NCI-H82 treated with DMSO at 0.1 percent for 48 hours (cell line): ENCODE results near the gene FOXL2.

Experiments
- DNase-seq: peaks from one replicate; lab custom pipeline; 2025; ENCODE audit not compliant: unreplicated experiment; lab: John Stamatoyannopoulos, UW

The FOXL2 gene

DNA sequence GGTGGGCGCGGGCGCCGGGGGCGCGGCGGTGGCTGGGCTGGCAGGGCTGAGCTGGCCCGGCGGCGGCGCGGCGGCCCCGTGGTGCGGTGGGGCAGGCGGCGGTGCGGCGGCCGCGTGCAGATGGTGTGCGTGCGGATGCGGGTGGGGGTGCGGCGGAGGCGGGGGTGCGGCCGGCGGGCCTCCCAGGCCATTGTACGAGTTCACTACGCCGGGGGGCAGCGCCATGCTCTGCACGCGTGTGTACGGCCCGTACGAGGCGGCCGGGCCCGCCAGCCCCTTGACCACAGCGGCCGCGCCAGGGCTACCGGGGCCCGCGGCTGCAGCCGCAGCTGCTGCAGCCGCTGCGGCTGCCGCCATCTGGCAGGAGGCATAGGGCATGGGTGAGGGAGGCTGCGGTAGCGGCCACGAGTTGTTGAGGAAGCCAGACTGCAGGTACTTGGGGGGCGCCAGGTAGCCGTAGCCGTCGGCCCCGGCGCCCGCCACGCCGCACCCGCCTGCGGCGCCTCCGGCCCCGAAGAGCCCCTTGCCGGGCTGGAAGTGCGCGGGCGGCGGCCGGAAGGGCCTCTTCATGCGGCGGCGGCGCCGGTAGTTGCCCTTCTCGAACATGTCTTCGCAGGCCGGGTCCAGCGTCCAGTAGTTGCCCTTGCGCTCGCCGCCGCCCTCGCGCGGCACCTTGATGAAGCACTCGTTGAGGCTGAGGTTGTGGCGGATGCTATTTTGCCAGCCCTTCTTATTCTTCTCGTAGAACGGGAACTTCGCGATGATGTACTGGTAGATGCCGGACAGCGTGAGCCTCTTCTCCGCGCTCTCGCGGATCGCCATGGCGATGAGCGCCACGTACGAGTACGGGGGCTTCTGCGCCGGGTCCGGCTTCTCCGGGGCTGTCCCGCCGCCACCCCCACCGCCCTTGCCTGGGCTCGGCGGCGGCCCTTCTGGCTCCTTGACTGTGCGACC, 951 bp downstream of the FOXL2 start:
- no peak for DNase-seq

DNA sequence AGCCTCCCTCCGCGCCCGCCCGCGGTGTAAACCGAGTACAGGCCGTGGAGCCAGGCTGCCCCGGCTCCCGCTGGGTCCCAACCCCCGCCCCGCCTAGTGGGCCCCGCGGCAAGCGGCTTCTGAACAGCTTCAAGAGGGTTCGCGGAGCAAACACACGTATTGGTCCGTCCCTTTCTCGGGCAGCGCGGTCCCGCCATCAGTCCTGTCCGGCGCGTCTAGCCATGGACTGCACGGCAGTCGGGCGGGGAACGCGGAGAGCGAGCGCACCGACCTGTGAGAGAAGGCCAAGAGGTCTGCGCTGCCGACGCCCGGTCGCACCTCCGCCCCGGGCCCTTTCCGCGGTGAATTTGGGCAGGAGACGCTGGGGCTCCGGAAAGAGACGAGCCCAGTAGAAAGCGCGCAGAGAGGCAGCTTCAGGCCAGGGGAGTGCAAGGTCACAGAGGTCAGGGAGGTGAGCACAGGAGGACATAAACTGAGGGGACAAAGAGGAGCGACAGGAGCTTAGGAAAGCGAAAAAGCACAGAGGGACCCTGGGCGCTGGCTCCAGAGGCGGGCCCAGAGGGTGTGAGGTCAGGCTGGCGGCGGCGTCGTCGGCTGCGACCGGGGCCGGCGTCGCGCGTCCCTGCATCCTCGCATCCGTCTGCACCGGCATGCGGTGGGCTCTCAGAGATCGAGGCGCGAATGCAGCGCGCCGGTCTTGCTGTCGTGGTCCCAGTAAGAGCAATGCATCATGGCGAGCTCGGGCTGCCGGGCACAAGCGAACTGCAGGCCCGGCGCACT, 1.8 kb downstream of the FOXL2 start:
- no peak for DNase-seq

DNA sequence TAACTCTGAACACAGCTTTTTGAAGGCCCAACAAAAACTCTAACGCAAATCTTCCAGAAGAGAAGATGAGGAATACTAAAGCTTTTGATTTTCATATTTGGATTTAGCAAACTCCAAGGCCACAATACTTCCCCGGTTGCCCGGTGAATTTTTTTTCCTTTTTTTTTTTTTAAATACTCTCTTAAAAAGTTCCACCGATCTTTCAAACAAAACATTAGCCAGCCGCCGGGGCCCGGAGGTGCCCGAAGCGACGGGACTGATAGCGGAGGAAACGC, 2.3 kb downstream of the FOXL2 start:
- no peak for DNase-seq

DNA sequence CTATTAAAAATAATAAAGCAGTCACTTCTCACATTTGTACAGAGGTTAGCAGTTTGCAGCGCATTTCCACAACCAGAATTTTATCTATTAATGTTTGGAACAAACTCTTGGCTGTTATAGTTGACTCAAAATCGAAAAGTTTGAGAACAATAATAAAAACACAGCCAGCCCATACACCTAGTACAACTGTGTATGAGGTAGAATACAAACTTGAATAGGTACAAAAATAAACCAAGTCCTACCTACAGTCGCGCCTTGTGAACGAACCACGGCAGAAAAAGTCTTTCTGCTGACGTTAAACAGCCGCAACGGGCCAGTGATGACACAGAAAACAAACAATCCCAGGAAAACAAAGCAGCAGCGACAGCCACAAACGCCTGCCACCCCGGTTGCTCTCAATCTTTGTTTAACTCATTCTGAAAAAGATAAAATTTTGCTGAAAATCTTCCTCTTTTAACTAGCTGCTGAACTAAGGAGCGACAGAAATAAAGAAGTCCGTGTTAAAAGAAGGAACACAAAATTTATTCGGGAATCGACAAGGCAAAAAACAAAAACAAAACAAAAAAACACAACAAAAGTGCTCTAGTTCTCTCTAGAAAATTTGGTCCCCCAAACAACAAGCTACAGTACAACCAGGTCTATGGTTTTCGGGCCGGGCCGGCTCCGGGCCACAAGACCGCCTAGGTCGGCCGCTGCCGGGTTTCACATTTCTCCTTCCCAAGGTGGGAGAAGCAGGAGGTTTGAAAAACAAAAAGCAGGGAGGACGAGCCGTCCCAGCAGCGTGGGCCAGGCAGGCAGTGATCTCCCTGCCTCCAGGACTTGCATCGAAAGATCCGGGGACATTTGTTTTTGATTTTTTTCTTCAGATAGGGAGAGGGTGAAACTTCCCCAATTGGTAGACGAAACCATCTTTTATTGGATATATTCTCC, 2.9 kb downstream of the FOXL2 start:
- DNase-seq: no peak

DNA sequence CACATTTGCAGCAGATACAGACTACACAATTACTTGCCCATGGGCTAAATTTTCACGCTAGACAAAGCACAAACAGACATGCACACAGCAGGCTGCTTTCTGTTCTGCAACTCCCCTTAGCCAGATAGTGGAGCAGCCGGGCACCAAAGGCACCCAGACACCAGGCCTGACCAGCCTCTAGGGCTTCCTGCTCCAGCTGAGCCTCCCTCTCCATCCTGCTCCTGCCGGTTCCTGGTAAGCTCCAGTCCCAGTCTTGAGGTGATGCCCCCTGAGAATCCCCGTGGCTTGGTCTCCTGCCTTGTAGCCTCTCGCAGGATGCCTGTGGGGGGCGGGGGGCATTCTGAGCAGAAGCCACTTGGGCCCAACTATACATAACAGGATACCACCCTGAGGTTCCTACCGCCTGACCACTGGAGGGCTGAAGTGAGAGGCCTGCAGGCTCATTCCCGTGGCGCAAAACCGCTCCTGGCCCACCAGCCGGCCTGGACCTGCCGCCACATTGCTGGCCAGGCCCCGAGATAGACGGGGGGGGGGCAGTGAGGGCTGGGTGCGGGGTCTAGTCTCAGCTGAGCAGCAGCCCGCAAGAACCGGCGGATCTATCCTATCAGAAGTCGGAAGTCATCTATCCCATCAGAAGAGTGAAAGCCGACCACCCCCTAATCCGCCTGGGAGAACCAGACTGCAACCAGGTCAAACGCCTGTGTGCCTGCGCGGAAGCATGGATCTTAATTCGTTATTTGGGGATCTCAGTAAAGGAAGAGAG, 3.9 kb downstream of the FOXL2 start:
- no peak for DNase-seq

DNA sequence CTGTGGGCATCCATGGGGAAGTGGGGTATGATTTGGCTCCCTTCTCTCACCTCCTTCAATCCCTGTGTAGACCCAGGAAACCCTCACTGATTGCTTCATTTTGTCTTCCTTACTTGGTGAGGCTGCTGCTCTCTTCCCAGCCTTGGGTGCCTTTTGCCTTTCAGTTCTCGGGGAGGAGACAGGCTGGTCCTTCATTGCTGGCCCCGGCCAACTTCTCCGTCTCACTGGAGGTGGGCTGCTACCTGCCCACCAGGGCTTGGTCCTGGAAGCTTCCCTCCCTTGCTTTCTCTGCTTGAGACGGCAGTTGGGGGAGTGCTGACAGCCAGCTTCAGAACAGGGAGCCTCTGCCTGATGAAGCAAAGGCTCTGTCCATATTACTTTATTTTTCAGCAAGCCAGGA, 4.7 kb downstream of the FOXL2 start:
- no peak for DNase-seq

DNA sequence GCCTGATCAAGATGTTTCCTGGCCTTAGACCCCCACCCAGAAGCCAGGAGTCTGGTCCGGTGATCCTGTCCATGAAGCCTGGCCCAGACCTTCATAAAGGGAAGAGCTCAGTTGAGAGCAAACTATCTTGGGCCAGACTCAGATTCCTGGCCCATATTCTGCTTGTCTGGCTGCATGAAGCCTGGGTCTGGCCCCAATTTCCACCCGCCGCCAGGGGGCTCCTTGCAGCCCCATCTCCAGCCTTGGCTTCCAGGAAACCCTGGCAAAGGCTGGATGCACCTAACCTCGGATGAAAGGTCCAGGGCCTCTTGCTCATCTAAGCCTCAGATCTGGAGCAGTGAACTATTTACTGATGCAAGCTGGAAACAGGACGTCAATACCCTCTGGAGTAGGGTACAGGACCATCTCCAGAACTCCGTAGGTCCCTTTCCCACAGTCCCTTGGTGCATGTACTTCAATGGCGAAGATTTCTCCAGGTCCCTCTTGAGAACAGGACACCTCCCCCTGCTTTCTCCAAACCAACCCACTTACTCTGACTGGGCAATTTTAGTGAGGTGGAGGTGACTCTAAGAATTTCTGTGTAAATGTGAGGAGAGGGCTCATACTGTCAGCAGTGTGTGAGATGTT, 5.6 kb downstream of the FOXL2 start:
- DNase-seq: no peak

DNA sequence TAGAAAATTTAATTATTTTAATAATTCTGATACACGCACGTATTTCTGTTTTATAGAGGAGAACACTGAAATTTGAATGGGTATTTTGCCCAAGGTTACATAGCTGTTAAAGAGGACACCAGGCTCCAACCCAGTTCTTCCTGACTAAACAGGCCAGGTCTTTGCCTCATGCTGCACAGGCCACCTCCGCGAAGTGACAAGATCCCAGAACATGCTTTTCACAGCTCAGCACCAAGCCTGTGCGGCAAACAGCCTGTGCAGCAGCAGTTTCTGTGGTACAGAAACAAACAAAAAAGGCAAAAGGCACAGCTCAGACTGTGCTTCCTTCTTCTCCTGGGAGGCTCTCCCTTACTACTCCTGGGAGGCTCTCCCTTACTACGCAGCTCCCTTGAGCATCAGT, 6.5 kb downstream of the FOXL2 start:
- DNase-seq: no peak

DNA sequence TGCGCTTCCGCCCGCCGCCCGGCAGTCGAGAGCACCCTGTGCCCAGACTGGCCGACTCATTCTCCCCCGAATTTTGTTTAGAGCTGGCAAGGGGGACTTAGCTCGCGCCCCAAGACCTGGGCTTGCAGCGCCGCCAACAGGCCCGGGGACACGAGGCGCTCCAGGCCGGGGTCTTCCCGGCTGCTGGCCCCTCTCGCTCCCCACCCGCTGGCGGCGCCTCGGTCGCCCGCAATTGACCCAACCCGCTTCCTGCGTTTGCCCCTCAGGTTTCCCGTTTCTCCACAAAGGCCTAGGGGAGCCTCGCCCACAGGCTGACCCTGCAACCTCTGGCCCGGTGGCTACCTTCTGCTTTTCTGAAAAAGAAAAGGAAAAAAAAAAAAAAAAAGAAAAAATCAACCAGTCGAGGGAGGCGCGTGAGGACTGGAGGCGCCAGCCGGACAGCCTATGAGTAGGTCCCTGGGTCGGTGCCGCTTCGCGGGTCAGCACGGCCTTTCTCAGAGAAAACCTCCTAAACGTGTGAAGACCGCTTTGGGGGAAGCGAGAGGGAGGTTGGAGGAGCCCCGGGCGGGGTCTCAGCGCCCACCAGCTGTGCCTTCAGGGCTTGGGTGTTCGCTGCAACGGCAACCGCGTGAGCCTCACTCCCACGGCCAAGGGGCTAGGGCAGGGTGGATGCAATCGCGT, 7.2 kb downstream of the FOXL2 start:
- no peak for DNase-seq

DNA sequence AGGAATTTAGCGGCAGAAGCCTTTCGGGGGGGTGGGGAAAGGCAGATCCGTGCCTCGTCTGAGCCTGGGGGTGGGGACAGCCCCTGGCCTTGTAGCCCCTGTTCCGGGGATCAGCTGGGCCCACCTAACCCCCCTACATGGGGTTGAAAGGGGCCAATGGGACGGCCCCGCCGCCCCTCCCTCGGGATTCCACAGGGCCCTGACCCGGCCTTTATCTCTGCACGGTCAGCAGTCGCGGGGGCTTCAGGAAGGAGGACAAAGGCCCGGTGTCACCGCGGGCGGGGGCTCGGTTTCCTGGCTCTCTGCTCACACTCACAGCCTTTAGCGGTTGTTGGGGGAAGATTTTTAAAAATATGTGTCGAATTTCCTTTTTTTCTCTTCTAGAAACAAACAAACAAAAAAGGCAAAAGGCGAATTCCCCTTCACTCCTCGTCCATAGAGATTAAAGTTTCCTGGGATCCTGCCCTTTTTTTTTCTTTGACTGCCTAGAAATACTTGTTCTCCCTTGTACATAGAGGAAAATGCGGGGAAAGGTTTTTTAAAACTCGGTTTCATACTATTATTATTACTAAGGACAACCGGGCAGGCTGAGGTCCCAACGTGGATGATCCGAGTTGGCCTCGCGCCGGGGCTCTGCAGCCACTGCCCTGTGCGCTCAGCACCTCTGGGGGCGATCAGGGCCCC, 7.9 kb downstream of the FOXL2 start:
- no peak for DNase-seq

DNA sequence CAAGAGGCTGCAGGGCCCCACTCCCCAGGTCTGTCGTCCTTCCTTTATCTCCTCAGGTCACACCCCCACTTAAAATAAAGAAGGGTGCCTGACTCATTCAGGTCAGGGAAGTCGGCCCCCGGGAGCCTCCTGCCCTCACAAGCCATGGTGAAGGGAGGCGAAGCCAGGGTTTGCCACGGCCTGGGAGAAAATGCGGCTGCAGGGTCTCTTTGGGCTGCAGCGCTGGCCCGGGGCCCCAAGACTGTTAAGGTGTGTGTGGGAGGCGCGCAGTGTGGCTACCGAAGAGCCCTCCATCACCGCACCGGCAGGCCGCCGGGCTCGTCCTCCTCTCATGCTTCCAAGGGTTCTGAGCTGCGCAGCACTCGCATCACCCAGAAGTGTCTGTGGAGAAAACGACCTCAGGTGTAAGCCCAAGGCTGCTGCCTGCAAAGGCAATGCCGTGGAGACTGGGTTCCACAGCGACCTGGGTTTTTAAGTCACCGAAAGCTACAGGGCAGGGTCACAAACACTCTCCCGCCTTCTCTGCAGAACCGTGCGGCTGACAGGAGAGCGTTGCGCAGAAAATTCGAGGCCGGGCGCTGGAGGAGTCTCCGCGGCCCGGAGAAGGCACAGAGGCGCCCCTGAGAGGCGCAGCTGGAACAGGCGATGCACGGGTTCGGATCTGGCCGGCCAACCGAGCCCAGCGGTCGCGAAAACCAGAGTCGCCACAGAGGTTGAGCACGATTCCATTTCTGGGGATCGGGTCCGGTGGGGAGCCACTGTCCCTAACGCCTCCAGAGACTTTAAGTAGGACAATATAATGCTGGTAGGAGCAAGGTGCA, 8.7 kb downstream of the FOXL2 start:
- DNase-seq: no peak

DNA sequence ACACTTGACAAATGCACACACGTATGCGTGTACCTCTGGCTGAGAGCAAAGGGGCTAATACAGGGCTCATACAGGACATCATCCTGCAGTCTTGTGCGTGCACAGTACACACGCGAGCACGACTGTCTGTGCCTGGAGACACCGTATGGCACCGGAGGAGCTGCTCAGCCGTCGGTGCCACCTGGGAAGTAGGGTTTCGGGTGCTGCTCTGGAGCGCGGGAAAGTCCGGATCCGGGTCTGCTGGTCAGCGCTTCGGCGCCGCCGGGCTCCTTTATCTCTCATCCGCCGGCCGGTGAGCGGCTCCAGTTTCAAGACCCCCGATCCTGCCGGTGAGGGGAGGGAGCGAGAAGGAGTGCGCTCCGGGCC, 9.3 kb downstream of the FOXL2 start:
- no peak for DNase-seq

DNA sequence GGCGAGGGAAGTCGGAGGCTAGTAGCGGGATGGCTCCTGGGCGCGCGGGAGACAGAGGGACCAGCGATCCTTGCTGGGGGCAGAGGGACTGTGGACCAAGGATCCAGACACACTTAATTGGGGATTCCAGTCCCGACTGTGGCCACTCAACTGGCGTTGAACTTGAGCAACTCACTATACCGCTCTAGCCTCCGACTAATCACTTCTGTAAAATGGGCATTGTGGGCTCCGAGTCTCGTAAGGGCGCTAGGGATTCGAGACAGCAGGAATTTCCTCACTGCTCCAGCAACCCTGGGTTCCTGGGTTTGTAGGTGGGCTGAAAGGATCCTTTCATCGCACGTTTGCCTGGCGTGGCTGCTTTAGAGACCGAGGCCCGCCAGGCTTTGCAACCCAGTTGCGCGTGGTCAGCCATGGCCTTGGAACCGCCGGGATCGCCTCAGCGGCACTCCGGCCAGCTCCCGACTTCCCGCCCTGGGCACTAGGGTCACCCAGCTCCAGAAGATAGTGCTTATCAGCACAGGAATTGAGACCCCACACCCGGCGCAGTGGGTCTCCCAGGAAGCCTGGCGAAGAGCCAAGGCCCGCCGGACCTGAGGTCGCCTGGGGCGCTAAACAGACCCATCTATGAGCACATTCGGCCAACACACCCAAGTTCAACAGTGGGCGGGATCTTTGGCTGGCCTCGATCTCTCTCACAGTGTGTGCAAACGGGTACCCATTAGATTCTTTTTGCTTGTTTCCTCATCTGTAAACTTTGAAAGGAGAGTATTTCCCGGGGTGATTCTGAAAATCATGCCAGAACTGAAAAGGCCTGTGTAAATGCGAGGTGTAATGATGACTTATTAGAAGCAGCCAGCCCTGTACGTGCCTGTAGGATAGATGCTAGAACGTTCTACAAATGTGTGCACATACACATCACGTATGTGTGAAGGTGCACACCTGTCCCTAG, 9.9 kb downstream of the FOXL2 start:
- no peak for DNase-seq

DNA sequence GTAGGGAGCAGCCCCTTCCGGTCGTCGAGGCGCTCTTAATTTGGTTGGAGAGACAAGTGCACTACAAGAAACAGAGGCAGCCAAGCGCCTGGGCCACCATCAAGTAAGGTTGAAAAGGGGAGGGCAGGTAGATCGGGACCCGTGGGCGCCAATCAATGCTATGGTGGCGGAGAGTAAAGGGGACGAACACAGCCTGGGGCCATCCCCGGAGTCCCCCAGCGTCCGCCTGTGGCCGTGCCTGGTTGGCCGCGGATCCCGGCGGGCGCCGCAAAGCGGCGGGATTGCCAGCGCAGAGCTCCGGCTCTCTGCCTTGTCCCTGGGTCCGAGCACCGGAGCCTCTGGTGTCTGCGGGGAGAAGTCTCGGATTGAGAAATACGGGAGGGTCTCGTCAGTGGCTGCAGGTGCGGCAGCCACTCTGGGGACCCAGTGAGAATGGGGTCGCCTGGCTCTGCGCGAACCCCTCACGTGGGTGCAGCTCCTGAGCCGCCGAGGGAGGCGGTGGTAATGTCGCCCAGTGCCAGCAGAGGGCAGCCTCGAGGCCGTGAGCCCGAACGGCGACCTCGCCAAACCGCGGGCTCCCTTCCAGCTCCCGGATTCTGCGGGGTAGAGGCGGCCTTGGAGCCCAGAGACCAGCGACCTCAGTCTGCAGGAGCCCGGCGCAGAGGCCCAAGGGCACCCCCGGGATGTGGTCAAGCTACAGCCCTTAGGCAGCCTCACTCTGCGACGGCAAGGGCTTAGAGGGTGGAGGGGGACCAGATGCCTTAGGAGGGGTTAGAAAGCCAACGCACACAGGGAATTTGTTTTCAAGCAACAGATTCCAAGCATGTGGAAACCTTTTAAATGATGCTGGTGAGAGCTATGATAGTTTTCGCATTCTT, 10.8 kb downstream of the FOXL2 start:
- DNase-seq: no peak

DNA sequence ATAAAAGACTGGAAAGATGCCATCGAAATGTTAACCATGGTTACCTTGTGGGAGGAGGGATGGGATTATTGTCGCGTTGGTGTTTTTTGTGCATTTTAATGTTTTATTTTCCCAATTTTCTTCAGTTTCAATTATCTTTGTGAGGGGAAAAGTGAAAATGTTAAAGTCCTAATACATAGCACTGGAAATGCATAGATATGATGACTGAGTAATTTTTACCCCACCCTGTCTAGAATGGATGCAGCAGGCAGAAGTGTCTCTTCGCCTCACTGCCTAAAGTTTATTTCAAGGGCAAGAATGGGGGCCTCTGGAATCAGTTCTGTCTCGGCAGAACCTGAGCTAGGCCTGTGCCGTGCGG, 11.5 kb downstream of the FOXL2 start:
- DNase-seq: no peak

DNA sequence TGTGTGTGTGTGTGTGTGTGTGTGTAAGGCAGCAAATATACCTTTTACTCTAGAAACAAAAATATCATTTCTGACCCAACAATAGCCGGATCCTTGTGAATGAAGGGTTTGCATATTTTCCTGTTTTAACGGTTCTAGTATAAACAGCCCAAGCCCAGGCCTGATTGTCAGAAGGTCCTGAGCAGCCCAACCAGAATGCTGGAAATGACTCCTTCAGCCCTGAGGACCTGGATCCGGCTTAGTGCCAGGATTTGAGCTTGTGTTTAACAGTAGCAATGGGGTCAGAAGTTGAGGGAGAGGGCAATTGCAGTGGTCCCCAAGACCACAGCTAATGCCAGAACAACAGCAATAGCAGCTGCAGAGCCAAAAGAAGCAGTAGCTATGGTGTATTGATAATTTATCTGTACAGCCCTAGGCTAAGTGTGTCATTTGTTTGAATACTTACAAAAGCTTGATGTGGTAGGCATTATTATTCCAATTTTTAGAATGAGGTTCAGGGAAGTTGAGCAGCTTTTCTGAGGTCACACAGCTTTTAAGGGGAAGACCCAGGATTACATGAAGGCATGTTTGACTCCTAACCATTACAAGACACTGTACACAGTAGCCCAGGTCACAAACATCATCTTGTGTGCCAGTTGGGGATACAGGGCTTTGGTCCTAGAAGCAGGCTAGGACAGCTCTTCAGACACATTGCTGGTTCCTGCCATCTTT, 12.8 kb downstream of the FOXL2 start:
- DNase-seq: no peak
